SW 1271 (cell line): Measurements from ENCODE around the gene TM4SF1.

Experiments used
- DNase-seq, 2 experiments: peaks; one replicate each; lab custom pipeline; 2025; lab: John Stamatoyannopoulos, UW

The TM4SF1 gene

DNA sequence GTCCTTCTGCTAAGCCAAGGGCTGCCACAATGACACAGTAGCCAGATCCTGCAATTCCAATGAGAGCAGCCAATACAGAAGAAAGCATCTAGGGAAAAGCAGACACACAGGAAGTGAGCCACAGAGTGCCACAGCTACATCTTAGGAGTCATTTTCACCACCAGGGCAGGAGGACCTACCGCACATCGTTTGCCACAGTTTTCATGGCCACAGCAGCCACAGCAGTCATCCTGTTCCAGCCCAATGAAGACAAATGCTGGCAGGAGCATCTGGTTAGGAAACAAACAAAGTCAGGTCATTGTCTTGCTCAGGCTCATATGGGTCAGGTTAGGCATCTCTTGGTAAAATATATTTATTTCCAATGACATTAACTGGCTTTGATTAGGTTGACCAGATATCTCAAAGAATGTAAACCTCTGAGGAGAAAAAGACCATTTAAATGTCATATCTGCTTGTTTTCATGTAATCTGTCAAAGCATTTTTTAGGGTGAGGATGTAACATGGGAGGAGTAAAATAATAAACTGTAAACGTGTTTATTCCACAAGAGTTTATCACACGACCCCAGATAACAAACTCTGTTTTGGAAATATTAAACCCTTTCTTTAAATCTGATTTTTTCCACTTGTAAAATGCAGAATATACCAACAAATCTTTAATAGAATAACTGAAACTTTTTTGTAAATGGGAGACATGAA lies 1.8 kb downstream of the TM4SF1 start:
- peak; percentile 31 to 80 for DNase-seq

- DNase-seq, result no peak
Observed at GRCh38 chr3:149374793-149375500, 2.5 kb downstream of the TM4SF1 start.

DNA sequence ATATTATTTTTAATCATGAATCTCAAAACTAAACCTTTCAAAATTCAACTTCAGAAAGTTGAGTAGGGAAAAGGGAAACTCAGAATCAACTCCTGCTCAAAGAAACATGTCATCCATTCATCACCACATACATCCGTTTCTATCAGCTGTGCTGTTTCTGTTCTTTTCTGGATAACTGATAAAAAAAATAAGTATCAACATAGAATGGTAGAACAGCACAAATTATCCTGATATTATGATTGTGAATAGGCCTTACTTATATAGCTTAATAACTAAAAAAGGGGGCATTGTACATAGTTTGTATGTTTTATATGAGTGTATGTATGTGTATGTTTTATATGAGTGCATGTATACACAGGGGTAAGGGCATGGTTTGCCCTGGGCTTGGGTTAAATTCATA lies 3.1 kb downstream of the TM4SF1 start:
- DNase-seq, result no peak

DNA sequence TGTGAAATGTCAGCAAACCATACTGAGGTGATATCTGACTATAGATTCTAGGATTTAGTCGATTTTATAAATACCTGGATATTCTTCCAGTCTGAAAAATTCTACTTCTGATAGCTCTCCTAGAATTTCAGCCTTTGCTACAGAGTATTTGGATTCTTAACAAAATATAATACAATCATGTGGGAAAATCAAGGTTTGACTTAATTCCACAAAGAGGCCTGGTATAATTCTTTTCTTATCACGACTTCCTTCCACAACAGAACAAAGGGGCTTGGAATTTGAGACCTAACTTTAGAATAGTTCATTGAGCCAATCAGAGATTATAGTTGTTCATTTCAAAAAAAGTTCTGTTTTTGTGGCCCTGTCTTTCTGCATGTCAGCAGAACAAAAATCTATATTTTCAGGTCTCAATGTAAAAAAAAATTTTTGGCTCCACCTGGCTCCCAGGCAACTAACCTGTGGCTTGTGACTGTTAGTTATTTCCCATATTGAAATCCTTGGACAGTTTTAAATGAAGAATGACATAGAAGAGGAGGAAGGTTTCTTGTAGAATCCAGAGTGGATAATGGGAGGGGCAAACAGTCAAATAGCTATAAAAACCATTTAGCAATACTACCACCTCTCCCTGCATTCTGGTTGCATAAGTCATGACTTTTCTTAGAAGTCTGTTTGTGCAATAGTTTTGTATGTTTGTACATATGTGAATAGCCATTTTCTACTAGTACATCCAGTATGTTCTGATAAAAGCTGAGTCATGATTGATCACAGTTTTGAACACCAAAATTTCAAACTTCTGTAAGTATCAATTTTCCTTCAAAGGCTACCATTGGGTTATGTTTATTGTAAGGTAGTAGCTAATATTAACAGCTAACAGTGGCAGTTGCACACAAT lies 4.0 kb downstream of the TM4SF1 start:
- peak in 1 of 2 experiments; percentile 50 for DNase-seq

- DNase-seq, result no peak
Observed at GRCh38 chr3:149371723-149372114, 5.7 kb downstream of the TM4SF1 start.

DNA sequence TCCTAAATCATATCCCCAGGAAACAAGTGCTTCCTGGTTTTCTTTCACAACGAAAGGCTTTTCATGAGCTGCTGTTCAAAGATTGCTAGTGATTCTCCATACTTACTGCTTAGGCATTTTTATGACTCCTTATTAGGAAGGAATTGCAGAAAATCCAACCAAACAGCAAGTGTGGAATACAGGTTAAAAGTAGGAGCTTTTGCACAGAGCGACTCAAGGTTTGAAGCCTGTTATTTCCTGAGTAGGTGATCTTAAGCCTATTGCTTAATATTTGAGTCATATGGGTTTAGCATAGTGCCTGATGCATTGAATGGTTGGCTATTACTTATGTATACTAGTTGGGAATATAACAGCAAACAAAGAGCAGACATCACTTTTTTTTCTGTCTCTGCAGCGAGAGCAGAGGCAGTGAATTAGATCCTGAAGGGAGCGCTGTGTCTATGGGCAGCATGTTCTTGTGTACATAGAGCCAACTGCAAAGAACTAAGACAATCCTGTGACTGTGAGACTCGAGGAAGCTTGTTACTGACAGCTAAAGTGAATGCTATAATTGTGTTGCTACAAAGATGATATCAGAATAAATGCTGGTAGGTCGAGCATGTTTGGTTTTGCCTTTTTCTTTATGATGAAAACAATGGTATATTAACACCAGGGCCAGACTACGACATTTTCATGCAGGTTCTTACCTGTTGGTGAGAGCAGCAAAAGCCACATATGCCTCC lies 6.3 kb downstream of the TM4SF1 start:
- DNase-seq, result peak in 1 of 2 experiments; percentile 59

GRCh38 chr3:149369991-149370866 lies 7.2 kb downstream of the TM4SF1 start:
- peak in 1 of 2 experiments; percentile 46 for DNase-seq

GRCh38 chr3:149368674-149369497 lies 8.6 kb downstream of the TM4SF1 start:
- DNase-seq, result peak in 1 of 2 experiments; percentile 38

- DNase-seq, result peak; percentile 30 to 76
Observed at GRCh38 chr3:149368201-149368673, 9.2 kb downstream of the TM4SF1 start.

GRCh38 chr3:149366941-149367840 lies 10.3 kb downstream of the TM4SF1 start:
- DNase-seq, result peak; percentile 73 to 85

DNA sequence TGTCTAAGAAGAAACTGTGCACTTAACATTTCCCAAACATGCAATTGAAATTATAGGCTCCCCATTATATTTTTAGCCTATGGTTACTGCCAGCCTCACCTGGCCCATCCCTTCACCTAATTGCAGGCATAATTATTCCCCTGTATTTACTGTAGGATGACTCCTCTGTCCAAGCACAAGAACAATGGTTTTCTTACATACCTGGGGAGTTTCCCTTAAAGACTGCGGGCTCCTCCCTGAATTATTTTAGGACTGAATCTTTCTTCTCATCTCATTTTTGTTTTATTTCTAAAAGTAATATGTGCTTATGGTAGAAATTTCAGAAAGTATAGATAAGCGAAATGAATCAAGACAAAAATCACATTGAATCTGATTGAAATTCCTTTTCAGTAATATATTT lies 11.4 kb downstream of the TM4SF1 start:
- no peak for DNase-seq

- no peak for DNase-seq
Observed at GRCh38 chr3:149364624-149365023, 12.8 kb downstream of the TM4SF1 start.

DNA sequence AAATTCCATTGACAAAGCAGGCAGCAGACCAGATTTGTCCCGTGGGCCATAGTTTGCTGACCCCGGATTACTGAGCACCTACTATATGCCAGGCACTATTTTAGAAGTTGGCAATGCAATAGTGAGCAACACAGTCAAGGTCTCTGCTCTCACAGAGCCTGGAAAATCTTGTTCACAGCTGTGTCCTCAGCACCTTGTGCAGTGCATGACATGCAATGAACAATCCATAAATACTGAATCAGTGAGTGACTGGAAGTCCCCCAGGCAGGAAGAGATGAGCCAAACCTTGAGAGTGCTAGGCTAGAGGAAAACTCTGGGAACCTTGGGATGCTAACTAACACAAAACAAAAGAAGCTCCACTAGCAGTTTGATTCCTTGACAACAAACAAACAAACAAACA lies 14.4 kb downstream of the TM4SF1 start:
- DNase-seq, result peak in 1 of 2 experiments; percentile 26

- no peak for DNase-seq
Observed at GRCh38 chr3:149362366-149362765, 15.1 kb downstream of the TM4SF1 start.

DNA sequence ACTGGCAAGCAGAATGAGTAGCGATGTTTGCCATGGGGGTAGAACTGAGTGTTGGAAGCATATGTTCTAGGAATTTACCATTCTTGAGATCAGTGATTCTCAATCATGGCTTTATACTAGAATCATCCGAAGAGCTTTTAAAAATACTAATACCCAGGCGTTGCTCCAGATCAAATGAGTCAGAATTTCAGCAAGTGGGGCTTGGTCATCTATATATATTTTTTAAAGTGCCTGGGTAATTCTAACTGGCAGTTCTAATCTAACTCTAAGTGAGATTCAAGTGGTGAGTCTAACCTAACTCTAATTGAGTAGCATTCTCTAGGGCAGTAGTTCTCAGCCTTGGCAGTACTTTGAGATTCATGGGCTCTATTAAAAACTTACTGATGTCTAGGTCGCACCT lies 20.8 kb downstream of the TM4SF1 start:
- DNase-seq, result no peak

DNA sequence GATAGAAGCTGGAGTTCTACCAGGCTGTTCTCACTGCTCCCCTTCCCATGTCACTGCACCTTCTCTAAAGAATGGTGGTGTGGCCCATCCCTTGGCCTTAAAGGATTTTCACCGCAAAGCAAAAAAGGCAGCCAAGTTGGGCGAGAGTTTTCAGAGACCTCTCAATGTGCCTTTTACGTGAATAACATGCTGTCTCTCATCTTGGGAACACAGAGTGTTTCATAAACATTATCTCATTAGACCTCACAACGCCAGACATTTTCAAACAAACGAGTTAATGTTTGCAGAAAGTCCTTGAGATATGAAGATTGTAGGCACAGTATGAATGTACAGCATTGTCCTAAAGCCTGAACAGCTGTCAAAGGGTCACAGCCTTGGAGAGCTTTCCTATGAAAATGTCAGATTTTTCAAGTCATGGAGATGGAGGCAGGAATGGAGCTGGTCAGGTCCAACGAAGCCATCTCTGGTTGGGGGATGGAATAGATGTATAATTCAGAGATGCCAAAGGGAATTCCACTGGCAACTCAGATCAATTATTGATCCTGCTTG lies 21.3 kb downstream of the TM4SF1 start:
- DNase-seq, result no peak

DNA sequence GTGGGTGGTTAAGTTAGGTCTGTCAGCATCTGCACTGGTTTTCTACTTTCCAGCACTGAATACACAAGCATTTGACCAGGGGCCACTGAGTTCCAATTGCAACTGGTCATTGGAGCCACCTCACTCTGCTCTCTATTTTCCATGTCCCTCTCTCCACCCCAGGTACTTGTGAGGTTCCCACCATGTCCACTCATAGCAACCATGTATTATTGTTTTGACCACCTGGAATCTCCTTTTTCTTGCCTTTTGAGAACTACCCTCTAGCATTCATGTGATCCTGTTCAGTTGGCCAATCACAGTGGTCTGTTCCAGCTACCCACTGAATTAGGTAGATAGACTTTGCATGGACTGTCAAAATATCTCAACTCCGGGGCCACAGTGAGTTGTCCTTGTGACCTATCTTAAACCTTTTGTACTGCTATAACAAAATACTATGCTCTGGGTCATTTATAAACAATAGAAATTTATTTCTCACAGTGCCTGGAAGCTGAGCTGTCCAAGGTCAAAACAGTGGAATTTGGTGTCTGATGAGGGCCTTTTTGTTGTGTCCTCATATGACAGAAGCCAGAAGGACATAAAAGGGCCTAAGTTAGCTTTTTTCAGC lies 23.8 kb downstream of the TM4SF1 start:
- DNase-seq, result no peak

DNA sequence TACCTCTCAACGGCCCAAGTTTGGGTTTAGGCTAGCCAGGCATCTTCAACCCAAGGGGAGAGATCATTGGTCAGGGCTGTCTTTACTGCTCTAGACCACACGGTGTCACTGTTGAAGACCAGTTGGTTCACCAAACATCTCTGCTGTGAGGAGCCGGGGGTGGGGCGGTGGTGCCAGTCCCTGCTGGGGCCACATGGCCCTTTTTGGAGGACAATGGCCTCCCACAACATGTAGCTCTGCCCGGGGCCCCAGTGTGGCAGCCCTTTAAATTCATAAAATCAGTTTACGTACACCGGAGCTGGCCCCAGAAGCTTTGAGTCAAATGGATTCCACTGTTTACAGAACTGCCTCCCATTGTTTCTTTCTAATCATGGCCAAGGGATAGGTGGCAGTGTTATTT lies 24.9 kb downstream of the TM4SF1 start:
- peak in 1 of 2 experiments; percentile 56 for DNase-seq
